ENCODE measurements around the gene TEX264.

Gene TEX264

DNA sequence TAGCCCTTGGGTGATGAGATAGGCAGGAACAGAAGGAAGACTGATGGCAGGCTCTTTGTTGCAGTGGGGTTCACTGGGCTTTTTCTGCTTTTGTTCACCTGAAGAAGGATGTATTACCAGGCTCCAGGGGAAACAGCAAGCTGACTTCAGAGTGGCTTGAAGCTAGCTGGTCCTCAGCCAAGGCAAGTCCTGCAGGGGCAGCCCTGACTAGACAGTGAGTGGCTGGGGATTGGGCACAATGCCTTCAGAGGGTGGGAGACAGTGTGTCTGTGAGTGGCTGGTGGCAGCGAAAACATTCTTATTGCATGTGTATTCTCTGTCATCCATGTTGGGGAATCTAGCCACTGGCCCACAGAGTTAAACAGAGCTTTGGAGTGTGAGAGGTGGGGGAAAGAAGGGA is 2.3 kb upstream of the TEX264 start:
- peak overlapping the region; percentile 58 for H3K9ac ChIP-seq (ENCODE audit: low read depth, low read length, poor library complexity, severe bottlenecking)
- H3K9me2 ChIP-seq (replicated peaks; ENCODE audit: low read depth, low read length): no peaks in the 10 kb centered on the region
- no peak overlapping the region for H3K4me3 ChIP-seq (ENCODE audit: low read length, poor library complexity, severe bottlenecking)
- H3K4me1 ChIP-seq (ENCODE audit: insufficient read depth, low read length, poor library complexity, severe bottlenecking): peaks cover 37% of the 10 kb centered on the region
- H3K27me3 ChIP-seq (ENCODE audit: insufficient read depth, low read length, poor library complexity, severe bottlenecking): no peaks in the 10 kb centered on the region
- no peaks in the 10 kb centered on the region for H3K9me3 ChIP-seq (ENCODE audit: insufficient read depth, low read depth, low read length)
- peaks cover 21% of the 10 kb centered on the region for H3K79me2 ChIP-seq (ENCODE audit: insufficient read depth, low read length)
- no peaks in the 10 kb centered on the region for H3F3A ChIP-seq (ENCODE audit: low read depth)
- peaks cover under 1% of the 10 kb centered on the region; the same call in 1 of the 2 replicates for H3K36me3 ChIP-seq (ENCODE audit: insufficient read depth, low read length)
- no peak overlapping the region for H2AFZ ChIP-seq (ENCODE audit: low read length)
- H3K4me2 ChIP-seq (ENCODE audit: low read depth, low read length, poor library complexity, severe bottlenecking): peak overlapping the region; percentile 33
- H4K20me1 ChIP-seq (ENCODE audit: insufficient read depth, low read length, poor library complexity, severe bottlenecking): peaks cover 15% of the 10 kb centered on the region
- TF ChIP-seq, protein P1, sequence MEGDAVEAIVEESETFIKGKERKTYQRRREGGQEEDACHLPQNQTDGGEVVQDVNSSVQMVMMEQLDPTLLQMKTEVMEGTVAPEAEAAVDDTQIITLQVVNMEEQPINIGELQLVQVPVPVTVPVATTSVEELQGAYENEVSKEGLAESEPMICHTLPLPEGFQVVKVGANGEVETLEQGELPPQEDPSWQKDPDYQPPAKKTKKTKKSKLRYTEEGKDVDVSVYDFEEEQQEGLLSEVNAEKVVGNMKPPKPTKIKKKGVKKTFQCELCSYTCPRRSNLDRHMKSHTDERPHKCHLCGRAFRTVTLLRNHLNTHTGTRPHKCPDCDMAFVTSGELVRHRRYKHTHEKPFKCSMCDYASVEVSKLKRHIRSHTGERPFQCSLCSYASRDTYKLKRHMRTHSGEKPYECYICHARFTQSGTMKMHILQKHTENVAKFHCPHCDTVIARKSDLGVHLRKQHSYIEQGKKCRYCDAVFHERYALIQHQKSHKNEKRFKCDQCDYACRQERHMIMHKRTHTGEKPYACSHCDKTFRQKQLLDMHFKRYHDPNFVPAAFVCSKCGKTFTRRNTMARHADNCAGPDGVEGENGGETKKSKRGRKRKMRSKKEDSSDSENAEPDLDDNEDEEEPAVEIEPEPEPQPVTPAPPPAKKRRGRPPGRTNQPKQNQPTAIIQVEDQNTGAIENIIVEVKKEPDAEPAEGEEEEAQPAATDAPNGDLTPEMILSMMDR (conservative IDR thresholded peaks at IDR 0.05; ENCODE audit: low read length): no peak
- TF ChIP-seq EZH2phosphoT487 (IDR thresholded peaks at IDR 0.05; ENCODE audit: borderline replicate concordance): no peak

GRCh38 chr3:51669241-51670052 is 1.6 kb upstream of the TEX264 start:
- TF ChIP-seq, protein P1 (conservative IDR thresholded peaks at IDR 0.05; ENCODE audit: low read length): peak; percentile 97
- TF ChIP-seq EZH2phosphoT487 (IDR thresholded peaks at IDR 0.05; ENCODE audit: borderline replicate concordance): no peak
- Histone ChIP-seq H3F3A (ENCODE audit: low read depth) (no peaks in the 10 kb centered on the region), H3K4me1 (ENCODE audit: insufficient read depth, low read length, poor library complexity, severe bottlenecking) (peaks cover 44% of the 10 kb centered on the region)

GRCh38 chr3:51670053-51670822 is 814 bp upstream of the TEX264 start:
- Histone ChIP-seq H3K9ac (ENCODE audit: low read depth, low read length, poor library complexity, severe bottlenecking) (peak overlapping the region; percentile 96), H2AFZ (ENCODE audit: low read length) (no peak overlapping the region), H3K36me3 (ENCODE audit: insufficient read depth, low read length) (no peaks in the 10 kb centered on the region), H3K79me2 (ENCODE audit: insufficient read depth, low read length) (peaks cover 31% of the 10 kb centered on the region), H3F3A (ENCODE audit: low read depth) (no peaks in the 10 kb centered on the region), H3K9me2 (replicated peaks; ENCODE audit: low read depth, low read length) (no peaks in the 10 kb centered on the region), H3K9me3 (ENCODE audit: insufficient read depth, low read depth, low read length) (no peaks in the 10 kb centered on the region), H4K20me1 (ENCODE audit: insufficient read depth, low read length, poor library complexity, severe bottlenecking) (peaks cover 15% of the 10 kb centered on the region), H3K4me3 (ENCODE audit: low read length, poor library complexity, severe bottlenecking) (peak overlapping the region; percentile 92), H3K4me1 (ENCODE audit: insufficient read depth, low read length, poor library complexity, severe bottlenecking) (peaks cover 51% of the 10 kb centered on the region), H3K4me2 (ENCODE audit: low read depth, low read length, poor library complexity, severe bottlenecking) (peak overlapping the region; percentile 79), H3K27me3 (ENCODE audit: insufficient read depth, low read length, poor library complexity, severe bottlenecking) (no peaks in the 10 kb centered on the region)
- TF ChIP-seq EZH2phosphoT487 (IDR thresholded peaks at IDR 0.05; ENCODE audit: borderline replicate concordance): no peak
- TF ChIP-seq, protein P1 (conservative IDR thresholded peaks at IDR 0.05; ENCODE audit: low read length): no peak

More at GRCh38 chr3:51669241-51670052, 1.6 kb upstream of the TEX264 start:
- Histone ChIP-seq H3K36me3 (ENCODE audit: insufficient read depth, low read length) (no peaks in the 10 kb centered on the region), H4K20me1 (ENCODE audit: insufficient read depth, low read length, poor library complexity, severe bottlenecking) (peaks cover 15% of the 10 kb centered on the region), H3K9me2 (replicated peaks; ENCODE audit: low read depth, low read length) (no peaks in the 10 kb centered on the region), H3K9ac (ENCODE audit: low read depth, low read length, poor library complexity, severe bottlenecking) (peak overlapping the region; percentile 58), H3K4me2 (ENCODE audit: low read depth, low read length, poor library complexity, severe bottlenecking) (peak overlapping the region; percentile 33), H3K4me3 (ENCODE audit: low read length, poor library complexity, severe bottlenecking) (no peak overlapping the region), H2AFZ (ENCODE audit: low read length) (peak overlapping the region; percentile 28; the same call in 1 of the 2 replicates), H3K9me3 (ENCODE audit: insufficient read depth, low read depth, low read length) (no peaks in the 10 kb centered on the region), H3K79me2 (ENCODE audit: insufficient read depth, low read length) (peaks cover 28% of the 10 kb centered on the region), H3K27me3 (ENCODE audit: insufficient read depth, low read length, poor library complexity, severe bottlenecking) (no peaks in the 10 kb centered on the region)

Measured in Loucy (cell line).